MM.1S (cell line): ENCODE data around the gene PXMP4.

Experiments used
- EZH2 ChIP-seq: fragments of 300-600 bp; sonication (generic); optimal IDR thresholded peaks from 2 replicates; pipeline ENCODE3; 2017; ENCODE audit warnings: low read depth, mild to moderate bottlenecking, antibody characterized with exemption, low read length, mixed read lengths
- TF ChIP-seq, protein P1 (sequence below): fragments of 300-600 bp; sonication (generic); IDR thresholded peaks from 2 replicates; pipeline ENCODE4 v1.5.1; 2016; ENCODE audit warnings: antibody characterized with exemption, low read length, mixed read lengths

DNA sequence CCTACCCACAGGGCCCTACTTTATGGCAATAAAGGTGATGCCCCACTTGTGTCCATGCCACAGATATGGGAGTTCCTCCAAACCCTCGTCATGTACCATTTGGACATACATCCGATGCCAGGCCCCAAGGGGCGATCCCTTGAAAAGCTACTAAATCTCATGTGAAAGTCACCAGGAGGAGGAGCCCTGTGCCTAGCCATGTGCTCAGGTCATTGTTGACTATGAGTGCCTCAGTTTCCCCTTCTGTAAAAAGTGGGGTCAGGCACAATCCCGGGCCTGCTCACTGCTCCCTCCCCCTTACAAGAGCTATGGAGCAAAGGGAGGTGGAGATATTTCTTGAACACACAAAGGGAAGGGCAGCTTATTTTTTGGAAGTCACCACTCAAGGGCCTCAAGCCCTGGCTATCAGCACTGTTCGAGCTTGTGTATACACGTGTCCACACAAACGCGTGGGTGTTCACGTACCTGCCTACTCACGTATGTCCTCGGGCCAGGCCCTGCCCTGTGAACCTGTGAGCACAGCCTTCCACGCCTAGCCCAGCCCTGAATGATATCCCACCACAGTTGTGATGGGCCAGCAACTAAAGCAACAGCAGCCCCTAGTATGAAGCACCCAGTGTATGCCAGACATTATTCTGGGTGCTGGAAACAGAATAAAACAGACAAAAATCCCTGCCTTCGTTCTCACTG lies 51.5 kb downstream of the PXMP4 start:
- TF ChIP-seq, protein P1, sequence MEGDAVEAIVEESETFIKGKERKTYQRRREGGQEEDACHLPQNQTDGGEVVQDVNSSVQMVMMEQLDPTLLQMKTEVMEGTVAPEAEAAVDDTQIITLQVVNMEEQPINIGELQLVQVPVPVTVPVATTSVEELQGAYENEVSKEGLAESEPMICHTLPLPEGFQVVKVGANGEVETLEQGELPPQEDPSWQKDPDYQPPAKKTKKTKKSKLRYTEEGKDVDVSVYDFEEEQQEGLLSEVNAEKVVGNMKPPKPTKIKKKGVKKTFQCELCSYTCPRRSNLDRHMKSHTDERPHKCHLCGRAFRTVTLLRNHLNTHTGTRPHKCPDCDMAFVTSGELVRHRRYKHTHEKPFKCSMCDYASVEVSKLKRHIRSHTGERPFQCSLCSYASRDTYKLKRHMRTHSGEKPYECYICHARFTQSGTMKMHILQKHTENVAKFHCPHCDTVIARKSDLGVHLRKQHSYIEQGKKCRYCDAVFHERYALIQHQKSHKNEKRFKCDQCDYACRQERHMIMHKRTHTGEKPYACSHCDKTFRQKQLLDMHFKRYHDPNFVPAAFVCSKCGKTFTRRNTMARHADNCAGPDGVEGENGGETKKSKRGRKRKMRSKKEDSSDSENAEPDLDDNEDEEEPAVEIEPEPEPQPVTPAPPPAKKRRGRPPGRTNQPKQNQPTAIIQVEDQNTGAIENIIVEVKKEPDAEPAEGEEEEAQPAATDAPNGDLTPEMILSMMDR = no peak
- TF ChIP-seq EZH2 = no peak
